ENCODE results near the gene SIK3. TPM values are rescaled to one million over a fixed set of nuclear protein-coding genes. Genes with fewer than 3 reads are reported as not detected.

The SIK3 gene
- total RNA-seq, 1 donor from 2014 or later: 32.9 TPM

DNA sequence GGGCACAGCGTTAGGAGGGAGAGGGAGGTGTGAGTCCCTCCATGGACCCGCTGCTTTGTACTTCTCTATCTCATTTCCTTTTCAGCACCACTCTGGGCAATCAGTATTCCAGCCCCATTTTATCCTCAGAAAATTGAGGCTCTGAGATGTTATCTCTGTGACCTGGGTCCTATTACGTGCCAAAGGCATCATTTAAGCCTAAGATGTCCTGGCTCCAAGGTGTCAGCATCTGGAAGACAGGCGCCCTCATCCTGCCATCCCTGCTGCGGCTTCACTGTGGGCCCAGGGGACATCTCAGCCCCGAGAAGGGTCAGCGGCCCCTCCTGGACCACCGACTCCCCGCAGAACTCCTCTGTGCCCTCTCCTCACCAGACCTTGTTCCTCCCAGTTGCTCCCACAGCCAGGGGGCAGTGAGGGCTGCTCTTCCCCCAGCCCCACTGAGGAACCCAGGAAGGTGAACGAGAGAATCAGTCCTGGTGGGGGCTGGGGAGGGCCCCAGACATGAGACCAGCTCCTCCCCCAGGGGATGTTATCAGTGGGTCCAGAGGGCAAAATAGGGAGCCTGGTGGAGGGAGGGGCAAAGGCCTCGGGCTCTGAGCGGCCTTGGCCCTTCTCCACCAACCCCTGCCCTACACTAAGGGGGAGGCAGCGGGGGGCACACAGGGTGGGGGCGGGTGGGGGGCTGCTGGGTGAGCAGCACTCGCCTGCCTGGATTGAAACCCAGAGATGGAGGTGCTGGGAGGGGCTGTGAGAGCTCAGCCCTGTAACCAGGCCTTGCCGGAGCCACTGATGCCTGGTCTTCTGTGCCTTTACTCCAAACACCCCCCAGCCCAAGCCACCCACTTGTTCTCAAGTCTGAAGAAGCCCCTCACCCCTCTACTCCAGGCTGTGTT is 269.4 kb downstream of the SIK3 start:
- intact Hi-C loops (cut with DNase I): no loop called here
- no peak for ATAC-seq
- TF ChIP-seq, protein P1, sequence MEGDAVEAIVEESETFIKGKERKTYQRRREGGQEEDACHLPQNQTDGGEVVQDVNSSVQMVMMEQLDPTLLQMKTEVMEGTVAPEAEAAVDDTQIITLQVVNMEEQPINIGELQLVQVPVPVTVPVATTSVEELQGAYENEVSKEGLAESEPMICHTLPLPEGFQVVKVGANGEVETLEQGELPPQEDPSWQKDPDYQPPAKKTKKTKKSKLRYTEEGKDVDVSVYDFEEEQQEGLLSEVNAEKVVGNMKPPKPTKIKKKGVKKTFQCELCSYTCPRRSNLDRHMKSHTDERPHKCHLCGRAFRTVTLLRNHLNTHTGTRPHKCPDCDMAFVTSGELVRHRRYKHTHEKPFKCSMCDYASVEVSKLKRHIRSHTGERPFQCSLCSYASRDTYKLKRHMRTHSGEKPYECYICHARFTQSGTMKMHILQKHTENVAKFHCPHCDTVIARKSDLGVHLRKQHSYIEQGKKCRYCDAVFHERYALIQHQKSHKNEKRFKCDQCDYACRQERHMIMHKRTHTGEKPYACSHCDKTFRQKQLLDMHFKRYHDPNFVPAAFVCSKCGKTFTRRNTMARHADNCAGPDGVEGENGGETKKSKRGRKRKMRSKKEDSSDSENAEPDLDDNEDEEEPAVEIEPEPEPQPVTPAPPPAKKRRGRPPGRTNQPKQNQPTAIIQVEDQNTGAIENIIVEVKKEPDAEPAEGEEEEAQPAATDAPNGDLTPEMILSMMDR (IDR thresholded peaks at IDR 0.05): no peak
- DNase-seq: no peak
- Histone ChIP-seq H3K27me3 (ENCODE audit: low read depth) (no peaks in the 10 kb centered on the region), H3K27ac (no peak overlapping the region), H3K36me3 (no peaks in the 10 kb centered on the region), H3K9me3 (no peaks in the 10 kb centered on the region), H3K4me3 (no peak overlapping the region), H3K4me1 (no peaks in the 10 kb centered on the region)

DNA sequence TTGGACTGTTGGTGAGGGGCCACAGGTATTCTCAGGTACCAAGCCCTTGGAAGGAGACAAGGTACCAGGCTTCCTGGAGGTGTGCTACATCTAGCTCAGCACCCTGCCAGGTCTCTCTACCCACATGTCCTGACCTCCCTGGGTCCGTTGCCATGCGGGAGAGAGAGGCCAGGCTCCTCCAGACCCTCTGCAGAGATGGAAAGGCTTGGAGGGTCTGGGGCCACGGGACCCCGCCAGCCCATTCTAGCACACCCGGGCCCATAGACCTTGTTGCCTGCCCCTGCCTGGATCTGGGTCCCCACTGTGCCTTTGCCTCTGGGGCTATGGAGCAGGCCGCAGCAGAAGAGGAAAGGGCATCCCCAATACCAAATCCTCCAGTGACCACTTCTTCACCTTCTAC is 270.8 kb downstream of the SIK3 start:
- Histone ChIP-seq H3K36me3 (no peaks in the 10 kb centered on the region), H3K9me3 (no peaks in the 10 kb centered on the region), H3K27me3 (ENCODE audit: low read depth) (no peaks in the 10 kb centered on the region), H3K4me1 (no peaks in the 10 kb centered on the region), H3K27ac (no peak overlapping the region), H3K4me3 (no peak overlapping the region)
- ATAC-seq (no peak), DNase-seq (no peak)
- intact Hi-C loops (cut with DNase I): no loop called here
- TF ChIP-seq, protein P1 (IDR thresholded peaks at IDR 0.05): no peak

DNA sequence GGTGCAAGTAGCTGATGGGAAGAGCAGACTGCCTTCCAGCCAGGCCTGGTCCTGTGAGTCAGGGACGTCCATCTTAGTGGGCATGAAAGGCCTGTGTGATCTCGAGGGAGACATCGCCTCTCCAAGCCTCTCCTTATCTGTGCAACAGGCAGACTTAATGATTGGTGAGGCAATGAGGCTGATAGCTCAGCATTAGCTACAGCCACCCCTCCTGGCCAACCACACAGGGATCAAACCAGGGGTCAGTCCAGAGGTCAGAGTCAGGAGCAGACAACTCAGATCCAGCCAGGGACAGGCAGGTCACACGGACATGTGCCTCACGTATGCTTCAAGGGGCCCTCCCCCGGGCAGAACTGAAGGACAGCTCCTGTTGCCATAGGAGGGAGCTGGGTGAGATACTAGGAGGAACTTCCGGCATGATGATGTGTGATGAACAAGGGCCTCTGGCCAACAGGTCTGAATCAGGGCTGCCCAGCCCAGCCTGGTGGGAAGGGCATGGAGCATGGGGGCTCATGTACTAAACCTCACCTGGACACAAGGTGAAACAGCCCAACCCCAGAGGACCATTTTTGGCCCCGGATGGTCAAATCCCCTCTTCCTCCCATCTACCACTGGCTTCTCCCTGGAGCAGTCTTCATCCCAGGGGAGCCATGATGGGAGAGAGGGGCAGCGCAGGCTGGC is 271.3 kb downstream of the SIK3 start:
- ATAC-seq: no peak
- intact Hi-C loops (cut with DNase I): no loop called here
- no peaks in the 10 kb centered on the region for H3K36me3 ChIP-seq
- H3K4me3 ChIP-seq: no peak overlapping the region
- H3K4me1 ChIP-seq: no peaks in the 10 kb centered on the region
- DNase-seq: no peak
- no peaks in the 10 kb centered on the region for H3K27me3 ChIP-seq (ENCODE audit: low read depth)
- H3K27ac ChIP-seq: no peak overlapping the region
- H3K9me3 ChIP-seq: no peaks in the 10 kb centered on the region
- TF ChIP-seq, protein P1 (IDR thresholded peaks at IDR 0.05): no peak

DNA sequence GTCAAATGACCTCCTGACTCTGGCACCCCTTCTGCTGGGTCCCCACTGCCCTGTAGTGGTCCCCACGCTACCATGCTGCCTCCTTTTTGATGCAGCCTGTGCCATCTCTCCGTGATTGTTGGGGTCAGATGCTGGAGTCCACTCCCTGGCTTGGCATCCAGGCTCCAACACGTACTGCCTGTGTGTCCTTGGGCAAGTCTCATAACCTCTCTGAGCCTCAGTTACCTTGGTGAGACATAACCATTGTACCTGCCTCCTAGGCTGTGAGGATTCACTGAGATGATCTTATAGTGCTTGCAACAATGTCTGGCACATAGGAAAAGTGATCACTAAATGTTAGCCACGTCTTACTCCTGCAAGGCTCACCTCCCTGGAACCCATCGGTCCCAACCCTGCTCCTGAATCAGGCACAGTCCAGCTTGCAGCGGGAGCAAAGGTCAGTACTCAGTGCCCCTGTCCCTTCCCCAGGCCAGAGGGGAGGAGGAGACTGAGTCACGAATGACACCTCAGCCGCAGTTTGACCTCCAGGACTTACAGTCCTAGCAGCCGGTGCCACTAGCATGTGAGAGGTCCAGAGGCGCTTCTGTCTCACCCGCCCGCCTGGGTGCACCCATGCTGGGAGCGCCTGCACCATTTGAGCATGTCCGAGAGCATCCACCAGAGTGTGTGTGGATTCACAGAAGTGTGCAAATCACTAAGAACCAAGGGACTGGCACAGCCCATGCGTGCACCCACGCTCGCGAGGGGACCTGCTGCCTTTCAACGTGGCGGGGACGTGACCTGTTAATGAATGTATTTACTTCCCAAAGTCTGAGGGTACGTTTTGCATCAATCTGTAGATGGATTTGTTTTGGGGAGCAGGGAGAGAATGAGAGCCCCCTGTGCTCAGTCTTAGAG is 272.1 kb downstream of the SIK3 start:
- Histone ChIP-seq H3K9me3 (no peaks in the 10 kb centered on the region), H3K4me1 (no peaks in the 10 kb centered on the region), H3K36me3 (no peaks in the 10 kb centered on the region), H3K4me3 (no peak overlapping the region), H3K27me3 (ENCODE audit: low read depth) (no peaks in the 10 kb centered on the region), H3K27ac (no peak overlapping the region)
- intact Hi-C loops (cut with DNase I): no loop called here
- ATAC-seq: no peak
- TF ChIP-seq, protein P1 (IDR thresholded peaks at IDR 0.05): no peak
- DNase-seq: no peak

DNA sequence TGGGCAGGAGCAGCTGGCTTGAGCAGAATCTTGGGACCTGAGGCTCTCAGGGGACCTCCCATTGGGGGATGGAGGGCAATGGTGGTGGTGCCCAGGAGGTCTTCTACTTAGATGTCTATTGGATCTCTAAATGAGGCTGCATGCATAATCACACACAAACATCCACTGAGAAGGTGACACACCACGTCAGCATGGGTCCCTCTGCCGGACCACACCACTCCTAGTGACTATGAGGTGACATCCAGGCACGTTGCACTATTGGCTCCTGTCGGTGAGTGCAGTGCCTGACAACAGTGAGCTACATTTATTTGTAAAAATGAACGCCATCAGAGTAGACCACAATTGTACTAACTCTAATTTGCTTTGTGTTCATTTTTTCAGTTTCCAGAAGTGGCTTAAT is 272.8 kb downstream of the SIK3 start:
- TF ChIP-seq, protein P1 (IDR thresholded peaks at IDR 0.05): no peak
- H3K27me3 ChIP-seq (ENCODE audit: low read depth): no peaks in the 10 kb centered on the region
- H3K9me3 ChIP-seq: no peaks in the 10 kb centered on the region
- no peak overlapping the region for H3K4me3 ChIP-seq
- H3K27ac ChIP-seq: no peak overlapping the region
- intact Hi-C loops (cut with DNase I): no loop called here
- ATAC-seq (no peak), DNase-seq (no peak)
- no peaks in the 10 kb centered on the region for H3K4me1 ChIP-seq
- H3K36me3 ChIP-seq: no peaks in the 10 kb centered on the region

Measured in lower lobe of right lung (tissue), 2 donors.